ENCODE results near the gene EIF5. TPM values are rescaled to one million over a fixed set of nuclear protein-coding genes. Genes with fewer than 3 reads are reported as not detected.

EIF5 gene
- total and polyA plus RNA-seq, 2 experiments from 2014 or later, result 194 to 634 TPM

DNA sequence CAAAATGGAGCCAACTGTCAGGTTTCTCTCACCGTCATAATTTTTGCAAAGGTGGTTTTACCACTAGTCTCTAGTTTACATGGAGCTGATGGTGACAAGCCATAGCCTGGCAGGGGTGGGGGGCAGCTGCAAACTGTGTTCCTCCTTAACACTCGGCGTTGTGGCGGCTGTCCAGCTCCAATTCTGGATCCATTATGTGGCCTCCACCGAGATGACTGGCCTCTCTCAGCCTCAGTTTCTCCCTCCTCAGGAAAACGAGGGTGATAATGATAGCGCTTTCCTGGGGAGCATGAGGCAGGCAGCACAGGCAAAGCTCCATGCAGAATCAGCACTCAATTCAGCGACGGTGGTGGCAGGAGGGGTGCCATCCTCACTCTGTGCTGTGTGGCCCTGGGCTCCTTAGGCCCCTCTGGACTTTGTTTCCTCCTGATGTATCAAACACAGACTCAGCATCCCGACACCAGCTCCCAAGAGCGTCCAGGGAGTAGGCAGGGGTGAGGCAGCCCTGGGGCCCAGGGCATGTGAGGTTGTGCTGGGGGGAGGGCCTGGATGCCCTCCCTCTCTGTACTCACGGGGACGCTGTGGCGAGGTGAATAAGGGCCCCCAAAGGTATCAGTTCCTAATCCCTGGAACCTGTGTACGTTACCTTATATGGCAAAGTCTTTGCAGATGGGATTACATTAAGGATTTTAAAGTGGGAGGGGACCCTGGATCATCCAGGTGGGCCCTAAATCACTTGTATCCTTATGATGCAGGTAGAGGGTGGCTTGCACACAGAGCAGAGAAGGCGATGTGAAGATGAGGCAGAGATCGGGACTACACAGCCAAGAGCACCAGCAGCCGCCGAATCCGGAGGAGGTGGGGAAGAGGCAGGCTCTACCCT, 46.8 kb upstream of the EIF5 start:
- no peaks in the 10 kb centered on the region for H4K20me1 ChIP-seq (replicated peaks; ENCODE audit: insufficient read depth)
- H3K27me3 Mint-ChIP-seq (ENCODE audit: insufficient read depth, low read depth, poor library complexity), result peaks cover 2% of the 10 kb centered on the region
- no peaks in the 10 kb centered on the region for H3K27me3 ChIP-seq (ENCODE audit: insufficient read depth)
- H3K27ac Mint-ChIP-seq, result no peak overlapping the region
- no peaks in the 10 kb centered on the region for H3K9me2 ChIP-seq (ENCODE audit: insufficient read depth)
- H3K4me3 ChIP-seq, result no peak overlapping the region
- no peaks in the 10 kb centered on the region; the same call in 2 of the 3 replicates for H3K36me3 Mint-ChIP-seq (ENCODE audit: low read depth)
- no peak overlapping the region for H2AFZ ChIP-seq
- TF ChIP-seq, protein P1, sequence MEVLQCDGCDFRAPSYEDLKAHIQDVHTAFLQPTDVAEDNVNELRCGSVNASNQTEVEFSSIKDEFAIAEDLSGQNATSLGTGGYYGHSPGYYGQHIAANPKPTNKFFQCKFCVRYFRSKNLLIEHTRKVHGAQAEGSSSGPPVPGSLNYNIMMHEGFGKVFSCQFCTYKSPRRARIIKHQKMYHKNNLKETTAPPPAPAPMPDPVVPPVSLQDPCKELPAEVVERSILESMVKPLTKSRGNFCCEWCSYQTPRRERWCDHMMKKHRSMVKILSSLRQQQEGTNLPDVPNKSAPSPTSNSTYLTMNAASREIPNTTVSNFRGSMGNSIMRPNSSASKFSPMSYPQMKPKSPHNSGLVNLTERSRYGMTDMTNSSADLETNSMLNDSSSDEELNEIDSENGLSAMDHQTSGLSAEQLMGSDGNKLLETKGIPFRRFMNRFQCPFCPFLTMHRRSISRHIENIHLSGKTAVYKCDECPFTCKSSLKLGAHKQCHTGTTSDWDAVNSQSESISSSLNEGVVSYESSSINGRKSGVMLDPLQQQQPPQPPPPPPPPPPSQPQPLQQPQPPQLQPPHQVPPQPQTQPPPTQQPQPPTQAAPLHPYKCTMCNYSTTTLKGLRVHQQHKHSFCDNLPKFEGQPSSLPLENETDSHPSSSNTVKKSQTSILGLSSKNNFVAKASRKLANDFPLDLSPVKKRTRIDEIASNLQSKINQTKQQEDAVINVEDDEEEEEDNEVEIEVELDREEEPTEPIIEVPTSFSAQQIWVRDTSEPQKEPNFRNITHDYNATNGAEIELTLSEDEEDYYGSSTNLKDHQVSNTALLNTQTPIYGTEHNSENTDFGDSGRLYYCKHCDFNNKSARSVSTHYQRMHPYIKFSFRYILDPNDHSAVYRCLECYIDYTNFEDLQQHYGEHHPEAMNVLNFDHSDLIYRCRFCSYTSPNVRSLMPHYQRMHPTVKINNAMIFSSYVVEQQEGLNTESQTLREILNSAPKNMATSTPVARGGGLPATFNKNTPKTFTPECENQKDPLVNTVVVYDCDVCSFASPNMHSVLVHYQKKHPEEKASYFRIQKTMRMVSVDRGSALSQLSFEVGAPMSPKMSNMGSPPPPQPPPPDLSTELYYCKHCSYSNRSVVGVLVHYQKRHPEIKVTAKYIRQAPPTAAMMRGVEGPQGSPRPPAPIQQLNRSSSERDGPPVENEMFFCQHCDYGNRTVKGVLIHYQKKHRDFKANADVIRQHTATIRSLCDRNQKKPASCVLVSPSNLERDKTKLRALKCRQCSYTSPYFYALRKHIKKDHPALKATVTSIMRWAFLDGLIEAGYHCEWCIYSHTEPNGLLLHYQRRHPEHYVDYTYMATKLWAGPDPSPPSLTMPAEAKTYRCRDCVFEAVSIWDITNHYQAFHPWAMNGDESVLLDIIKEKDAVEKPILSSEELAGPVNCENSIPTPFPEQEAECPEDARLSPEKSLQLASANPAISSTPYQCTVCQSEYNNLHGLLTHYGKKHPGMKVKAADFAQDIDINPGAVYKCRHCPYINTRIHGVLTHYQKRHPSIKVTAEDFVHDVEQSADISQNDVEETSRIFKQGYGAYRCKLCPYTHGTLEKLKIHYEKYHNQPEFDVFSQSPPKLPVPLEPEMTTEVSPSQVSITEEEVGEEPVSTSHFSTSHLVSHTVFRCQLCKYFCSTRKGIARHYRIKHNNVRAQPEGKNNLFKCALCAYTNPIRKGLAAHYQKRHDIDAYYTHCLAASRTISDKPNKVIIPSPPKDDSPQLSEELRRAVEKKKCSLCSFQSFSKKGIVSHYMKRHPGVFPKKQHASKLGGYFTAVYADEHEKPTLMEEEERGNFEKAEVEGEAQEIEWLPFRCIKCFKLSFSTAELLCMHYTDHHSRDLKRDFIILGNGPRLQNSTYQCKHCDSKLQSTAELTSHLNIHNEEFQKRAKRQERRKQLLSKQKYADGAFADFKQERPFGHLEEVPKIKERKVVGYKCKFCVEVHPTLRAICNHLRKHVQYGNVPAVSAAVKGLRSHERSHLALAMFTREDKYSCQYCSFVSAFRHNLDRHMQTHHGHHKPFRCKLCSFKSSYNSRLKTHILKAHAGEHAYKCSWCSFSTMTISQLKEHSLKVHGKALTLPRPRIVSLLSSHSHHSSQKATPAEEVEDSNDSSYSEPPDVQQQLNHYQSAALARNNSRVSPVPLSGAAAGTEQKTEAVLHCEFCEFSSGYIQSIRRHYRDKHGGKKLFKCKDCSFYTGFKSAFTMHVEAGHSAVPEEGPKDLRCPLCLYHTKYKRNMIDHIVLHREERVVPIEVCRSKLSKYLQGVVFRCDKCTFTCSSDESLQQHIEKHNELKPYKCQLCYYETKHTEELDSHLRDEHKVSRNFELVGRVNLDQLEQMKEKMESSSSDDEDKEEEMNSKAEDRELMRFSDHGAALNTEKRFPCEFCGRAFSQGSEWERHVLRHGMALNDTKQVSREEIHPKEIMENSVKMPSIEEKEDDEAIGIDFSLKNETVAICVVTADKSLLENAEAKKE (CRISPR knock-in tag; IDR thresholded peaks at IDR 0.05), result no peak
- no peak for TF ChIP-seq ZNF114 (CRISPR knock-in tag; IDR thresholded peaks at IDR 0.05)
- TF ChIP-seq, protein P2, sequence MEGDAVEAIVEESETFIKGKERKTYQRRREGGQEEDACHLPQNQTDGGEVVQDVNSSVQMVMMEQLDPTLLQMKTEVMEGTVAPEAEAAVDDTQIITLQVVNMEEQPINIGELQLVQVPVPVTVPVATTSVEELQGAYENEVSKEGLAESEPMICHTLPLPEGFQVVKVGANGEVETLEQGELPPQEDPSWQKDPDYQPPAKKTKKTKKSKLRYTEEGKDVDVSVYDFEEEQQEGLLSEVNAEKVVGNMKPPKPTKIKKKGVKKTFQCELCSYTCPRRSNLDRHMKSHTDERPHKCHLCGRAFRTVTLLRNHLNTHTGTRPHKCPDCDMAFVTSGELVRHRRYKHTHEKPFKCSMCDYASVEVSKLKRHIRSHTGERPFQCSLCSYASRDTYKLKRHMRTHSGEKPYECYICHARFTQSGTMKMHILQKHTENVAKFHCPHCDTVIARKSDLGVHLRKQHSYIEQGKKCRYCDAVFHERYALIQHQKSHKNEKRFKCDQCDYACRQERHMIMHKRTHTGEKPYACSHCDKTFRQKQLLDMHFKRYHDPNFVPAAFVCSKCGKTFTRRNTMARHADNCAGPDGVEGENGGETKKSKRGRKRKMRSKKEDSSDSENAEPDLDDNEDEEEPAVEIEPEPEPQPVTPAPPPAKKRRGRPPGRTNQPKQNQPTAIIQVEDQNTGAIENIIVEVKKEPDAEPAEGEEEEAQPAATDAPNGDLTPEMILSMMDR (conservative IDR thresholded peaks at IDR 0.05; ENCODE audit: low read depth in 2 of 2), result no peak
- no peak for TF ChIP-seq STAT1 (IDR thresholded peaks at IDR 0.05; ENCODE audit: unreplicated experiment)
- TF ChIP-seq ZNF331 (CRISPR knock-in tag; IDR thresholded peaks at IDR 0.05; ENCODE audit: low read depth), result no peak
- DNase-seq (ENCODE audit: low spot score), result no peak
- H3K4me1 Mint-ChIP-seq, result peaks cover 24% of the 10 kb centered on the region
- no peak; the same call in 2 of the 3 replicates for ATAC-seq
- no peaks in the 10 kb centered on the region for H3K79me2 ChIP-seq (replicated peaks; ENCODE audit: insufficient read depth)
- peaks cover 12% of the 10 kb centered on the region for H3K4me1 ChIP-seq (ENCODE audit: insufficient read depth)
- H3K4me3 Mint-ChIP-seq, result no peak overlapping the region
- peaks cover 13% of the 10 kb centered on the region for H3K9me3 Mint-ChIP-seq
- H3K27ac ChIP-seq (ENCODE audit: low read depth), result no peak overlapping the region
- H3K36me3 ChIP-seq (ENCODE audit: insufficient read depth), result no peaks in the 10 kb centered on the region
- no peak overlapping the region for H3K4me2 ChIP-seq
- H3F3A ChIP-seq (replicated peaks; ENCODE audit: low read depth), result no peaks in the 10 kb centered on the region
